ENCODE measurements around the gene CTSF. TPM values are rescaled to one million over a fixed set of nuclear protein-coding genes. Genes with fewer than 3 reads are reported as not detected.

CTSF gene
- total and polyA plus RNA-seq, 2 of the 8 experiments (the other 6 are each of a cell fraction or from before 2014, with no cell fraction given) = 0.58 to 2.3 TPM

DNA sequence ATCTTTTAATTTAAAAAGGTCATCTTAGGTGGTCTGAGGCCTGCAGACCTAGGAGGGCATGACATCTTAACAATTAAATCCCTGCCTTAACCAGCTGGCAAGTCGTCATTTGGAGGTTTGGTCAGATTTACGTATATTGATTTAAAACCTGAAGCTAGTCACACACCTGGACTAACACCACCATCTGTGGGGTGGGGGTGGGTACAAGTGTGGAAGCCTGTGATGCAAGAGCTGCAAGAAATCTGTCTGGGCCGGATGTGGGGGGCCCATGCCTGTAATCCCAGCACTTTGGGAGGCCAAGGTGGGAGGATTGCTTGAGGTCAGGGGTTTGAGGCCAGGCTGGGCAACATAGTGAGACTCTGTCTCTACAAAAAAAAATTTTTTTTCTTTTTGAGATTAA, 12.9 kb upstream of the CTSF start:
- H3K4me3 ChIP-seq (ENCODE audit: extremely low read depth in 1 of 4, insufficient read depth in 2 of 4, low read depth in 3 of 4, low read length in 4 of 4) = no peak overlapping the region
- no peaks in the 10 kb centered on the region for H3K79me1 ChIP-seq (ENCODE audit: low read depth, low read length)
- no peak overlapping the region for H4K8ac ChIP-seq (ENCODE audit: extremely low read depth, insufficient read depth, low read length)
- H3K18ac ChIP-seq (ENCODE audit: extremely low read depth, low read length) = no peak overlapping the region
- no peak overlapping the region for H3K14ac ChIP-seq (ENCODE audit: insufficient read length)
- no peak overlapping the region for H2BK5ac ChIP-seq (ENCODE audit: low read depth, low read length)
- no peak overlapping the region for H2AK5ac ChIP-seq (ENCODE audit: low read depth, low read length)
- H3K4me1 ChIP-seq (replicated peaks in 1 of 4; ENCODE audit: control insufficient read depth in 3 of 4, insufficient read depth in 4 of 4, low read length in 3 of 4) = peaks cover 0 to 6% (median 4%) of the 10 kb centered on the region in 4 experiments; a peak in 5 of 7 replicates
- H4K5ac ChIP-seq (ENCODE audit: insufficient read length, low read depth, low read length) = no peak overlapping the region
- no peak overlapping the region for H3K56ac ChIP-seq (replicated peaks; ENCODE audit: insufficient read length, low read depth, low read length)
- H3K36me3 ChIP-seq (ENCODE audit: control insufficient read depth in 2 of 4, insufficient read depth in 4 of 4, low read length in 3 of 4) = no peaks in the 10 kb centered on the region
- H3K79me2 ChIP-seq (ENCODE audit: control insufficient read depth in 1 of 2, insufficient read depth in 2 of 2, low read length in 2 of 2) = no peaks in the 10 kb centered on the region
- H2BK120ac ChIP-seq (replicated peaks; ENCODE audit: low read depth, low read length) = no peak overlapping the region
- no peak overlapping the region for H3K9ac ChIP-seq (replicated peaks in 1 of 4; ENCODE audit: extremely low read depth in 1 of 4, low read depth in 3 of 4, low read length in 3 of 4)
- FAIRE-seq (no peak), DNase-seq (ENCODE audit: low read depth in 1 of 2, low spot score in 2 of 2) (no peak)
- no peaks in the 10 kb centered on the region for H4K20me1 ChIP-seq (replicated peaks in 1 of 2; ENCODE audit: control insufficient read depth in 1 of 2, insufficient read depth in 2 of 2, low read length in 2 of 2)
- TF ChIP-seq EP300 (IDR thresholded peaks at IDR 0.05; ENCODE audit: borderline replicate concordance in 1 of 2, low read depth in 2 of 2, low read length in 2 of 2) (no peak), PHF8 (conservative IDR thresholded peaks at IDR 0.05; ENCODE audit: low read depth, low read length) (no peak), TBP (IDR thresholded peaks at IDR 0.05; ENCODE audit: low read depth, low read length) (no peak), SRF (IDR thresholded peaks at IDR 0.05; ENCODE audit: low read depth, low read length) (no peak), SIN3A (conservative IDR thresholded peaks at IDR 0.05 in 1 of 2, IDR thresholded peaks at IDR 0.05 in 1 of 2; ENCODE audit: low read depth in 1 of 2, low read length in 2 of 2) (no peak), POLR2A (IDR thresholded peaks at IDR 0.05; ENCODE audit: control extremely low read depth in 1 of 2, low read depth in 2 of 2, low read length in 2 of 2) (no peak), BCL11A (IDR thresholded peaks at IDR 0.05; ENCODE audit: low read depth in 2 of 2, low read length in 2 of 2) (no peak), GTF2F1 (IDR thresholded peaks at IDR 0.05; ENCODE audit: borderline replicate concordance, low read depth, low read length) (no peak)
- TF ChIP-seq, protein P1, sequence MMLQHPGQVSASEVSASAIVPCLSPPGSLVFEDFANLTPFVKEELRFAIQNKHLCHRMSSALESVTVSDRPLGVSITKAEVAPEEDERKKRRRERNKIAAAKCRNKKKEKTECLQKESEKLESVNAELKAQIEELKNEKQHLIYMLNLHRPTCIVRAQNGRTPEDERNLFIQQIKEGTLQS (IDR thresholded peaks at IDR 0.05; ENCODE audit: insufficient read depth, low read depth, low read length) = no peak
- H3K4me2 ChIP-seq (ENCODE audit: insufficient read depth in 1 of 2, low read depth in 2 of 2, low read length in 2 of 2) = no peak overlapping the region
- H3K9me3 ChIP-seq (ENCODE audit: insufficient read depth in 2 of 2, low read depth in 1 of 2, low read length in 1 of 2) = peaks cover under 1 to 1% of the 10 kb centered on the region in 2 experiments; a peak in 1 of 4 replicates
- H2BK15ac ChIP-seq (ENCODE audit: low read length) = no peak overlapping the region
- H2BK12ac ChIP-seq (ENCODE audit: low read depth, low read length) = 0 out of 2 replicates have a peak overlapping the region, but pooled peaks have one; percentile 50
- H2BK20ac ChIP-seq (ENCODE audit: low read length) = no peak overlapping the region
- no peak overlapping the region for H3K23ac ChIP-seq (ENCODE audit: insufficient read length)
- H3K23me2 ChIP-seq (ENCODE audit: low read depth, low read length) = no peaks in the 10 kb centered on the region
- POLR2A ChIA-PET (ENCODE audit: partially characterized antibody) = interaction anchor here (0.6 to 6.8 kb wide), 12 partner anchors 9 to 143 kb away, joined by 3 to 51 read pairs (median 4); partner anchors contain the start of genes CCDC87, CTSF, MRPL11 and RBM14
- H3K4ac ChIP-seq (replicated peaks; ENCODE audit: insufficient read length, low read depth, low read length) = no peak overlapping the region
- no peak overlapping the region for H2AFZ ChIP-seq (ENCODE audit: low read length)
- CTCF ChIA-PET (ENCODE audit: partially characterized antibody) = interaction anchor here (0.6 to 6.2 kb wide), 13 partner anchors 10 to 96 kb away, joined by 3 to 46 read pairs (median 5); partner anchors contain the start of genes ACTN3, CCDC87, CCS and CTSF
- H3K27ac ChIP-seq (ENCODE audit: low read depth, low read length) = no peak overlapping the region
- 89% methylated on average over 3 of the region's 3 CpGs; no CpG with 5 or more reads in 1 of the 2 experiments for WGBS, 2 experiments (ENCODE audit: extremely low coverage in 1 of 2, insufficient coverage in 1 of 2, insufficient read length in 1 of 2, insufficient replicate concordance in 2 of 2, low coverage in 1 of 2, low lambda C conversion rate in 2 of 2, missing lambda C conversion rate in 1 of 2)
- no peak overlapping the region for H4K91ac ChIP-seq (replicated peaks; ENCODE audit: insufficient read length, low read length)
- H3K27me3 ChIP-seq (replicated peaks in 1 of 4; ENCODE audit: control insufficient read depth in 3 of 4, extremely low read depth in 1 of 4, insufficient read depth in 3 of 4, low read length in 3 of 4) = peaks cover 0 to 6% (median 1%) of the 10 kb centered on the region in 4 experiments; a peak in 2 of 7 replicates

Measured in H1 (cell line).